ENCODE data around the gene TXLNG. TPM values are rescaled to one million over a fixed set of nuclear protein-coding genes. Genes with fewer than 3 reads are reported as not detected.
"Not testable (repeated sequence)": the region's sequence is repeated elsewhere in the genome, so short reads cannot be mapped to it uniquely, and the experiment has no call there.

The TXLNG gene
- total RNA-seq, 1 donor from 2014 or later: 15.2 TPM

GRCh38 chrX:16745659-16746058 lies 40.6 kb upstream of the TXLNG start:
- Histone ChIP-seq H3K4me3 (no peak overlapping the region), H3K27me3 (no peaks in the 10 kb centered on the region), H3K27ac (no peak overlapping the region), H3K4me1 (no peaks in the 10 kb centered on the region), H3K9me3 (no peaks in the 10 kb centered on the region), H3K36me3 (peaks cover 4 to 70% of the 10 kb centered on the region in 2 donors)
- no peak for DNase-seq (ENCODE audit: extremely low spot score in 2 of 2)
- intact Hi-C loops (cut with DNase I): no loop called here
- TF ChIP-seq CTCF (IDR thresholded peaks at IDR 0.05) (no peak), POLR2A (IDR thresholded peaks at IDR 0.05) (no peak), POLR2AphosphoS5 (IDR thresholded peaks at IDR 0.05; ENCODE audit: insufficient read depth in 1 of 2, low read depth in 1 of 2) (no peak)

GRCh38 chrX:16748425-16748824 lies 37.8 kb upstream of the TXLNG start:
- no peaks in the 10 kb centered on the region for H3K27me3 ChIP-seq
- no peak overlapping the region for H3K4me3 ChIP-seq
- peaks cover 0 to 49% of the 10 kb centered on the region in 2 donors for H3K36me3 ChIP-seq
- no peak overlapping the region for H3K27ac ChIP-seq
- intact Hi-C loops (cut with DNase I): no loop called here
- H3K9me3 ChIP-seq: no peaks in the 10 kb centered on the region
- DNase-seq (ENCODE audit: extremely low spot score in 2 of 2): no peak
- H3K4me1 ChIP-seq: no peaks in the 10 kb centered on the region
- TF ChIP-seq CTCF (IDR thresholded peaks at IDR 0.05) (no peak), POLR2A (IDR thresholded peaks at IDR 0.05) (no peak), POLR2AphosphoS5 (IDR thresholded peaks at IDR 0.05; ENCODE audit: insufficient read depth in 1 of 2, low read depth in 1 of 2) (no peak)

- H3K4me1 ChIP-seq: no peaks in the 10 kb centered on the region
- H3K27me3 ChIP-seq: no peaks in the 10 kb centered on the region
- H3K36me3 ChIP-seq: peaks cover 0 to 38% of the 10 kb centered on the region in 2 donors
- no peaks in the 10 kb centered on the region for H3K9me3 ChIP-seq
- TF ChIP-seq CTCF (IDR thresholded peaks at IDR 0.05): no peak
- no peak overlapping the region for H3K4me3 ChIP-seq
- DNase-seq (ENCODE audit: extremely low spot score in 2 of 2): no peak
- H3K27ac ChIP-seq: no peak overlapping the region
- intact Hi-C loops (cut with DNase I): no loop called here
Observed at GRCh38 chrX:16750136-16750535, 36.1 kb upstream of the TXLNG start.

- no peak for DNase-seq (ENCODE audit: extremely low spot score in 2 of 2)
- no peaks in the 10 kb centered on the region for H3K4me1 ChIP-seq
- TF ChIP-seq POLR2AphosphoS5 (IDR thresholded peaks at IDR 0.05; ENCODE audit: insufficient read depth in 1 of 2, low read depth in 1 of 2) (no peak), POLR2A (IDR thresholded peaks at IDR 0.05) (no peak), CTCF (IDR thresholded peaks at IDR 0.05) (no peak)
Observed at GRCh38 chrX:16754019-16754418, 32.2 kb upstream of the TXLNG start.

GRCh38 chrX:16756724-16757123 lies 29.5 kb upstream of the TXLNG start:
- no peak overlapping the region for H3K4me3 ChIP-seq
- no peaks in the 10 kb centered on the region for H3K27me3 ChIP-seq
- peaks cover 0 to 37% of the 10 kb centered on the region in 2 donors for H3K36me3 ChIP-seq
- H3K9me3 ChIP-seq: no peaks in the 10 kb centered on the region
- TF ChIP-seq POLR2AphosphoS5 (IDR thresholded peaks at IDR 0.05; ENCODE audit: insufficient read depth in 1 of 2, low read depth in 1 of 2) (no peak), CTCF (IDR thresholded peaks at IDR 0.05) (no peak), POLR2A (IDR thresholded peaks at IDR 0.05) (no peak)
- intact Hi-C loops (cut with DNase I): no loop called here
- H3K27ac ChIP-seq: no peak overlapping the region
- no peaks in the 10 kb centered on the region for H3K4me1 ChIP-seq
- no peak for DNase-seq (ENCODE audit: extremely low spot score in 2 of 2)

More at GRCh38 chrX:16754019-16754418, 32.2 kb upstream of the TXLNG start:
- Histone ChIP-seq H3K36me3 (peaks cover 0 to 41% of the 10 kb centered on the region in 2 donors), H3K4me3 (no peak overlapping the region), H3K9me3 (no peaks in the 10 kb centered on the region), H3K27me3 (no peaks in the 10 kb centered on the region), H3K27ac (no peak overlapping the region)
- intact Hi-C loops (cut with DNase I): no loop called here

- H3K36me3 ChIP-seq: peaks cover 0 to 21% of the 10 kb centered on the region in 2 donors
- H3K27me3 ChIP-seq; H3K4me1 ChIP-seq; H3K27ac ChIP-seq; H3K9me3 ChIP-seq; H3K4me3 ChIP-seq; intact Hi-C loops (cut with DNase I); DNase-seq (ENCODE audit: extremely low spot score in 2 of 2): not testable (repeated sequence)
Observed at GRCh38 chrX:16761500-16761899, 24.8 kb upstream of the TXLNG start.

Data from vagina (tissue), 2 donors.